Measurements from ENCODE around the gene PDCD11. TPM values are rescaled to one million over a fixed set of nuclear protein-coding genes. Genes with fewer than 3 reads are reported as not detected.

Gene PDCD11
- total RNA-seq, 1 experiment from 2014 or later = 78.8 TPM

GRCh38 chr10:103427866-103428265 is 31.4 kb downstream of the PDCD11 start (continued):
- TF ChIP-seq STAT6 (CRISPR knock-in tag; conservative IDR thresholded peaks at IDR 0.05; ENCODE audit: low read depth) (no peak), FOXK1 (CRISPR knock-in tag; IDR thresholded peaks at IDR 0.05) (no peak), FOXP4 (CRISPR knock-in tag; IDR thresholded peaks at IDR 0.05) (no peak), MXD4 (CRISPR knock-in tag; IDR thresholded peaks at IDR 0.05; ENCODE audit: borderline replicate concordance) (no peak), ZNF138 (CRISPR knock-in tag; conservative IDR thresholded peaks at IDR 0.05) (no peak), ZSCAN18 (CRISPR knock-in tag; IDR thresholded peaks at IDR 0.05) (no peak), ZNF416 (CRISPR knock-in tag; IDR thresholded peaks at IDR 0.05) (no peak), ZBTB43 (CRISPR knock-in tag; IDR thresholded peaks at IDR 0.05) (no peak)

- no peak overlapping the region for H3K4me3 Mint-ChIP-seq
- no peaks in the 10 kb centered on the region for H3K27me3 Mint-ChIP-seq (ENCODE audit: low read depth)
- CTCF ChIA-PET = interaction anchor here (0.6 kb wide), 1 partner anchor 57 kb away, joined by 3 read pairs; no protein-coding TSS in a partner anchor
- ATAC-seq = no peak
- no peak for DNase-seq (ENCODE audit: low spot score)
- POLR2A ChIA-PET = no interaction called here
- peaks cover 74% of the 10 kb centered on the region for H3K36me3 Mint-ChIP-seq
- no peak overlapping the region for H3K27ac Mint-ChIP-seq
- H3K9me3 Mint-ChIP-seq = no peaks in the 10 kb centered on the region
- TF ChIP-seq TP53 (CRISPR knock-in tag; IDR thresholded peaks at IDR 0.05) (no peak), NFYB (CRISPR knock-in tag; conservative IDR thresholded peaks at IDR 0.05; ENCODE audit: low read depth) (no peak), TEAD1 (CRISPR knock-in tag; IDR thresholded peaks at IDR 0.05) (no peak), ZNF423 (CRISPR knock-in tag; IDR thresholded peaks at IDR 0.05) (no peak), ZNF232 (CRISPR knock-in tag; IDR thresholded peaks at IDR 0.05) (no peak), ATF2 (CRISPR knock-in tag; IDR thresholded peaks at IDR 0.05; ENCODE audit: borderline replicate concordance, low read depth) (no peak), ZBTB21 (CRISPR knock-in tag; IDR thresholded peaks at IDR 0.05; ENCODE audit: borderline replicate concordance) (no peak), ZNF281 (CRISPR knock-in tag; IDR thresholded peaks at IDR 0.05) (no peak)
- no peaks in the 10 kb centered on the region for H3K4me1 Mint-ChIP-seq
These were observed 32.7 kb downstream of the PDCD11 start for GRCh38 chr10:103428989-103429643.
